WTC11 (cell line): Measurements from ENCODE around the gene FSTL1. TPM values are rescaled to one million over a fixed set of nuclear protein-coding genes. Genes with fewer than 3 reads are reported as not detected.

Experiments
- ATAC-seq: fragments of 200-7000 bp; cut with Tn5 transposase; 2 replicates; pipeline ENCODE4 v1.10.0; 2021; ENCODE audit warnings: mild to moderate bottlenecking, moderate library complexity
- CTCF ChIA-PET: fragments of 300-600 bp; sonication (Branson Sonifier 250); formaldehyde crosslinking; loops from one replicate; lab custom pipeline; 2021; ENCODE audit warnings: antibody characterized with exemption; lab: Charles Lee
- POLR2A ChIA-PET: fragments of 350-600 bp; sonication (Branson Sonifier 250); formaldehyde crosslinking; loops from one replicate; lab custom pipeline; 2021; ENCODE audit warnings: antibody characterized with exemption; lab: Charles Lee
- DNase-seq: peaks from one replicate; pipeline ENCODE4 v3.0.0; 2021; ENCODE audit warnings: low spot score
- H3K27ac Mint-ChIP-seq: 2 replicates; pipeline ENCODE4 v1.8.0; 2021; ENCODE audit warnings: mixed read lengths
- H3K27me3 Mint-ChIP-seq: 2 replicates; pipeline ENCODE4 v1.8.0; 2021; ENCODE audit warnings: low read depth, mild to moderate bottlenecking, moderate library complexity, mixed read lengths
- H3K36me3 Mint-ChIP-seq: 2 replicates; pipeline ENCODE4 v1.8.0; 2021; ENCODE audit warnings: mixed read lengths
- H3K4me1 Mint-ChIP-seq: 2 replicates; pipeline ENCODE4 v1.8.0; 2022; ENCODE audit warnings: mixed read lengths
- H3K4me3 Mint-ChIP-seq: 2 replicates; pipeline ENCODE4 v1.8.0; 2021; ENCODE audit warnings: mild to moderate bottlenecking, moderate library complexity, mixed read lengths
- H3K9me3 Mint-ChIP-seq: 2 replicates; pipeline ENCODE4 v1.8.0; 2021; ENCODE audit warnings: mixed read lengths
- ATF6 ChIP-seq: sonication (generic); formaldehyde crosslinking; IDR thresholded peaks from 2 replicates; pipeline ENCODE4 v1.8.1; 2023; ENCODE audit warnings: mild to moderate bottlenecking, missing genetic modification reagents
- E2F5 ChIP-seq: sonication (generic); formaldehyde crosslinking; IDR thresholded peaks from 2 replicates; pipeline ENCODE4 v1.8.1; 2022; ENCODE audit warnings: mild to moderate bottlenecking, moderate library complexity, missing genetic modification reagents
- JAZF1 ChIP-seq: fragments of 250-450 bp; sonication (Bioruptor Pico); IDR thresholded peaks from 2 replicates; pipeline ENCODE4 v1.9.0; 2021; ENCODE audit warnings: moderate library complexity, mild to moderate bottlenecking, inconsistent platforms
- JUN ChIP-seq: sonication (generic); formaldehyde crosslinking; IDR thresholded peaks from 2 replicates; pipeline ENCODE4 v1.8.0; 2023; ENCODE audit warnings: mild to moderate bottlenecking, missing genetic modification reagents
- NFATC4 ChIP-seq: fragments of 250-450 bp; sonication (Bioruptor Pico); IDR thresholded peaks from 2 replicates; pipeline ENCODE4 v1.9.0; 2021; ENCODE audit warnings: mild to moderate bottlenecking
- ZNF416 ChIP-seq: fragments of 250-450 bp; sonication (Bioruptor Pico); IDR thresholded peaks from 2 replicates; pipeline ENCODE4 v1.9.0; 2021; ENCODE audit warnings: mild to moderate bottlenecking, inconsistent platforms
- ZNF423 ChIP-seq: fragments of 250-450 bp; sonication (Bioruptor Pico); IDR thresholded peaks from 2 replicates; pipeline ENCODE4 v2.1.2; 2022; ENCODE audit warnings: mild to moderate bottlenecking, moderate library complexity
- ZSCAN18 ChIP-seq: fragments of 250-450 bp; sonication (Bioruptor Pico); IDR thresholded peaks from 2 replicates; pipeline ENCODE4 v2.1.2; 2022; ENCODE audit warnings: mild to moderate bottlenecking, moderate library complexity
- total RNA-seq: library from RNA; stranded (reverse); gene quantifications from 3 replicates; pipeline ENCODE4 v1.2.3, GENCODE V29; 2021
- TF ChIP-seq, protein P1 (sequence below): sonication (generic); formaldehyde crosslinking; IDR thresholded peaks from 2 replicates; pipeline ENCODE4 v1.8.1; 2023; ENCODE audit warnings: mild to moderate bottlenecking, moderate library complexity, missing genetic modification reagents
- TF ChIP-seq, protein P2 (sequence below): sonication (generic); formaldehyde crosslinking; IDR thresholded peaks from 2 replicates; pipeline ENCODE4 v1.8.0; 2022; ENCODE audit warnings: mild to moderate bottlenecking, missing genetic modification reagents
- TF ChIP-seq, protein P3 (sequence below): sonication (generic); formaldehyde crosslinking; IDR thresholded peaks from 2 replicates; pipeline ENCODE4 v1.8.0; 2022; ENCODE audit warnings: mild to moderate bottlenecking, missing genetic modification reagents
- TF ChIP-seq, protein P4 (sequence below): sonication (generic); formaldehyde crosslinking; IDR thresholded peaks from 2 replicates; pipeline ENCODE4 v1.8.1; 2022; ENCODE audit warnings: missing genetic modification reagents, borderline replicate concordance
- TF ChIP-seq, protein P5 (sequence below): sonication (generic); formaldehyde crosslinking; IDR thresholded peaks from 2 replicates; pipeline ENCODE4 v1.8.0; 2023; ENCODE audit warnings: missing genetic modification reagents
- TF ChIP-seq, protein P6 (sequence below): sonication (generic); formaldehyde crosslinking; IDR thresholded peaks from 2 replicates; pipeline ENCODE4 v1.8.0; 2023; ENCODE audit warnings: mild to moderate bottlenecking, missing genetic modification reagents
- TF ChIP-seq, protein P7 (sequence below): sonication (generic); formaldehyde crosslinking; IDR thresholded peaks from 2 replicates; pipeline ENCODE4 v1.8.1; 2022; ENCODE audit warnings: low read depth, mild to moderate bottlenecking, moderate library complexity, missing genetic modification reagents, borderline replicate concordance

Gene FSTL1
- total RNA-seq, 1 experiment from 2014 or later: 271 TPM

- CTCF ChIA-PET: no interaction called here
- H3K9me3 Mint-ChIP-seq: 0 out of 2 replicates have a peak, but pooled peaks cover 4% of the 10 kb centered on the region
- TF ChIP-seq, protein P1, sequence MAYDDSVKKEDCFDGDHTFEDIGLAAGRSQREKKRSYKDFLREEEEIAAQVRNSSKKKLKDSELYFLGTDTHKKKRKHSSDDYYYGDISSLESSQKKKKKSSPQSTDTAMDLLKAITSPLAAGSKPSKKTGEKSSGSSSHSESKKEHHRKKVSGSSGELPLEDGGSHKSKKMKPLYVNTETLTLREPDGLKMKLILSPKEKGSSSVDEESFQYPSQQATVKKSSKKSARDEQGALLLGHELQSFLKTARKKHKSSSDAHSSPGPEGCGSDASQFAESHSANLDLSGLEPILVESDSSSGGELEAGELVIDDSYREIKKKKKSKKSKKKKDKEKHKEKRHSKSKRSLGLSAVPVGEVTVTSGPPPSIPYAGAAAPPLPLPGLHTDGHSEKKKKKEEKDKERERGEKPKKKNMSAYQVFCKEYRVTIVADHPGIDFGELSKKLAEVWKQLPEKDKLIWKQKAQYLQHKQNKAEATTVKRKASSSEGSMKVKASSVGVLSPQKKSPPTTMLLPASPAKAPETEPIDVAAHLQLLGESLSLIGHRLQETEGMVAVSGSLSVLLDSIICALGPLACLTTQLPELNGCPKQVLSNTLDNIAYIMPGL (CRISPR knock-in tag): no peak
- TF ChIP-seq, protein P2, sequence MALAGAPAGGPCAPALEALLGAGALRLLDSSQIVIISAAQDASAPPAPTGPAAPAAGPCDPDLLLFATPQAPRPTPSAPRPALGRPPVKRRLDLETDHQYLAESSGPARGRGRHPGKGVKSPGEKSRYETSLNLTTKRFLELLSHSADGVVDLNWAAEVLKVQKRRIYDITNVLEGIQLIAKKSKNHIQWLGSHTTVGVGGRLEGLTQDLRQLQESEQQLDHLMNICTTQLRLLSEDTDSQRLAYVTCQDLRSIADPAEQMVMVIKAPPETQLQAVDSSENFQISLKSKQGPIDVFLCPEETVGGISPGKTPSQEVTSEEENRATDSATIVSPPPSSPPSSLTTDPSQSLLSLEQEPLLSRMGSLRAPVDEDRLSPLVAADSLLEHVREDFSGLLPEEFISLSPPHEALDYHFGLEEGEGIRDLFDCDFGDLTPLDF (CRISPR knock-in tag): no peak
- TF ChIP-seq ZSCAN18 (CRISPR knock-in tag) (no peak), ZNF416 (no peak), ATF6 (CRISPR knock-in tag) (no peak), JUN (no peak), ZNF423 (CRISPR knock-in tag) (no peak), NFATC4 (CRISPR knock-in tag) (no peak), JAZF1 (no peak), E2F5 (CRISPR knock-in tag) (no peak)
- TF ChIP-seq, protein P3, sequence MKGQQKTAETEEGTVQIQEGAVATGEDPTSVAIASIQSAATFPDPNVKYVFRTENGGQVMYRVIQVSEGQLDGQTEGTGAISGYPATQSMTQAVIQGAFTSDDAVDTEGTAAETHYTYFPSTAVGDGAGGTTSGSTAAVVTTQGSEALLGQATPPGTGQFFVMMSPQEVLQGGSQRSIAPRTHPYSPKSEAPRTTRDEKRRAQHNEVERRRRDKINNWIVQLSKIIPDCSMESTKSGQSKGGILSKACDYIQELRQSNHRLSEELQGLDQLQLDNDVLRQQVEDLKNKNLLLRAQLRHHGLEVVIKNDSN (CRISPR knock-in tag): no peak
- TF ChIP-seq, protein P4, sequence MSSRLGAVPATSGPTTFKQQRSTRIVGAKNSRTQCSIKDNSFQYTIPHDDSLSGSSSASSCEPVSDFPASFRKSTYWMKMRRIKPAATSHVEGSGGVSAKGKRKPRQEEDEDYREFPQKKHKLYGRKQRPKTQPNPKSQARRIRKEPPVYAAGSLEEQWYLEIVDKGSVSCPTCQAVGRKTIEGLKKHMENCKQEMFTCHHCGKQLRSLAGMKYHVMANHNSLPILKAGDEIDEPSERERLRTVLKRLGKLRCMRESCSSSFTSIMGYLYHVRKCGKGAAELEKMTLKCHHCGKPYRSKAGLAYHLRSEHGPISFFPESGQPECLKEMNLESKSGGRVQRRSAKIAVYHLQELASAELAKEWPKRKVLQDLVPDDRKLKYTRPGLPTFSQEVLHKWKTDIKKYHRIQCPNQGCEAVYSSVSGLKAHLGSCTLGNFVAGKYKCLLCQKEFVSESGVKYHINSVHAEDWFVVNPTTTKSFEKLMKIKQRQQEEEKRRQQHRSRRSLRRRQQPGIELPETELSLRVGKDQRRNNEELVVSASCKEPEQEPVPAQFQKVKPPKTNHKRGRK (CRISPR knock-in tag): no peak
- TF ChIP-seq, all 79 proteins: peak for 0
- no peak overlapping the region for H3K27ac Mint-ChIP-seq
- ATAC-seq (no peak), DNase-seq (no peak)
- no peak overlapping the region for H3K4me3 Mint-ChIP-seq
- H3K27me3 Mint-ChIP-seq: no peaks in the 10 kb centered on the region
- POLR2A ChIA-PET: no interaction called here
- H3K4me1 Mint-ChIP-seq: no peaks in the 10 kb centered on the region
- H3K36me3 Mint-ChIP-seq: peaks cover 87% of the 10 kb centered on the region
Observed at GRCh38 chr3:120410541-120410940, 40.3 kb downstream of the FSTL1 start.

DNA sequence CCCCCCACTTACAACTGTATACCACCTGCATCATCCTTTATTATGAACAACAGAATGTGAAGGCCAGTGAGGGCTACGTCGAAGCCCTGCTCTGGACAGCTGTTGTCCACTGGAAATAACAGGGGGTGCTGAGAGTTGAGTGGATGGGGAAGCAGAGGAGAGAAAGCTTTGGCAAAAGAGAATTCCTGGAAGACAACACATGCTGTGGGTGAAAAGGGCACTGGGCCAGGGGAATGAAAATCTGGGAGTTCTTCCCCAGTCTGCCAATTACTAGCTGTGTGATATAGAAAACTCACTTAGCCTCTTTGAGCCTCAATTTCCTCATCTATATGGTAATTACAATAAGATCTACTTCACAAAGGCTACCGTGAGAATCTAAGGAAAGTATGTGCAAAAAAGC is 40.7 kb downstream of the FSTL1 start:
- H3K36me3 Mint-ChIP-seq: peaks cover 88% of the 10 kb centered on the region
- H3K27me3 Mint-ChIP-seq: no peaks in the 10 kb centered on the region
- ATAC-seq (no peak), DNase-seq (no peak)
- TF ChIP-seq, protein P5, sequence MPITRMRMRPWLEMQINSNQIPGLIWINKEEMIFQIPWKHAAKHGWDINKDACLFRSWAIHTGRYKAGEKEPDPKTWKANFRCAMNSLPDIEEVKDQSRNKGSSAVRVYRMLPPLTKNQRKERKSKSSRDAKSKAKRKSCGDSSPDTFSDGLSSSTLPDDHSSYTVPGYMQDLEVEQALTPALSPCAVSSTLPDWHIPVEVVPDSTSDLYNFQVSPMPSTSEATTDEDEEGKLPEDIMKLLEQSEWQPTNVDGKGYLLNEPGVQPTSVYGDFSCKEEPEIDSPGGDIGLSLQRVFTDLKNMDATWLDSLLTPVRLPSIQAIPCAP (CRISPR knock-in tag): no peak
- TF ChIP-seq, protein P6, sequence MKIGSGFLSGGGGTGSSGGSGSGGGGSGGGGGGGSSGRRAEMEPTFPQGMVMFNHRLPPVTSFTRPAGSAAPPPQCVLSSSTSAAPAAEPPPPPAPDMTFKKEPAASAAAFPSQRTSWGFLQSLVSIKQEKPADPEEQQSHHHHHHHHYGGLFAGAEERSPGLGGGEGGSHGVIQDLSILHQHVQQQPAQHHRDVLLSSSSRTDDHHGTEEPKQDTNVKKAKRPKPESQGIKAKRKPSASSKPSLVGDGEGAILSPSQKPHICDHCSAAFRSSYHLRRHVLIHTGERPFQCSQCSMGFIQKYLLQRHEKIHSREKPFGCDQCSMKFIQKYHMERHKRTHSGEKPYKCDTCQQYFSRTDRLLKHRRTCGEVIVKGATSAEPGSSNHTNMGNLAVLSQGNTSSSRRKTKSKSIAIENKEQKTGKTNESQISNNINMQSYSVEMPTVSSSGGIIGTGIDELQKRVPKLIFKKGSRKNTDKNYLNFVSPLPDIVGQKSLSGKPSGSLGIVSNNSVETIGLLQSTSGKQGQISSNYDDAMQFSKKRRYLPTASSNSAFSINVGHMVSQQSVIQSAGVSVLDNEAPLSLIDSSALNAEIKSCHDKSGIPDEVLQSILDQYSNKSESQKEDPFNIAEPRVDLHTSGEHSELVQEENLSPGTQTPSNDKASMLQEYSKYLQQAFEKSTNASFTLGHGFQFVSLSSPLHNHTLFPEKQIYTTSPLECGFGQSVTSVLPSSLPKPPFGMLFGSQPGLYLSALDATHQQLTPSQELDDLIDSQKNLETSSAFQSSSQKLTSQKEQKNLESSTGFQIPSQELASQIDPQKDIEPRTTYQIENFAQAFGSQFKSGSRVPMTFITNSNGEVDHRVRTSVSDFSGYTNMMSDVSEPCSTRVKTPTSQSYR (CRISPR knock-in tag): no peak
- TF ChIP-seq, protein P7, sequence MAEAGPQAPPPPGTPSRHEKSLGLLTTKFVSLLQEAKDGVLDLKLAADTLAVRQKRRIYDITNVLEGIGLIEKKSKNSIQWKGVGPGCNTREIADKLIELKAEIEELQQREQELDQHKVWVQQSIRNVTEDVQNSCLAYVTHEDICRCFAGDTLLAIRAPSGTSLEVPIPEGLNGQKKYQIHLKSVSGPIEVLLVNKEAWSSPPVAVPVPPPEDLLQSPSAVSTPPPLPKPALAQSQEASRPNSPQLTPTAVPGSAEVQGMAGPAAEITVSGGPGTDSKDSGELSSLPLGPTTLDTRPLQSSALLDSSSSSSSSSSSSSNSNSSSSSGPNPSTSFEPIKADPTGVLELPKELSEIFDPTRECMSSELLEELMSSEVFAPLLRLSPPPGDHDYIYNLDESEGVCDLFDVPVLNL: no peak
- CTCF ChIA-PET: no interaction called here
- POLR2A ChIA-PET: no interaction called here
- H3K9me3 Mint-ChIP-seq: 0 out of 2 replicates have a peak, but pooled peaks cover 1% of the 10 kb centered on the region
- H3K4me3 Mint-ChIP-seq: no peak overlapping the region
- H3K4me1 Mint-ChIP-seq: no peaks in the 10 kb centered on the region
- no peak overlapping the region for H3K27ac Mint-ChIP-seq
